Mesodermal cell (in vitro differentiated cells): ENCODE data around the gene RGMA.
"Not testable (repeated sequence)": the region's sequence is repeated elsewhere in the genome, so short reads cannot be mapped to it uniquely, and the experiment has no call there.

ENCODE experiments used
- H3K27ac ChIP-seq: 2 replicates; pipeline ENCODE4 v1.7.0; 2013; ENCODE audit warnings: mild to moderate bottlenecking, low read depth, low read length, moderate library complexity; ENCODE audit not compliant: severe bottlenecking
- H3K36me3 ChIP-seq: 2 replicates; pipeline ENCODE4 v1.7.1; 2013; ENCODE audit warnings: mild to moderate bottlenecking, low read length, moderate library complexity; ENCODE audit not compliant: control insufficient read depth, insufficient read depth
- H3K4me1 ChIP-seq: one replicate; pipeline ENCODE4 v1.7.1; 2013; ENCODE audit warnings: mild to moderate bottlenecking, low read length; ENCODE audit not compliant: insufficient read depth, control insufficient read depth, poor library complexity, severe bottlenecking
- H3K4me3 ChIP-seq: 2 replicates; pipeline ENCODE4 v1.7.0; 2013; ENCODE audit warnings: low read length, control low read depth, mild to moderate bottlenecking; ENCODE audit not compliant: insufficient read depth, poor library complexity, severe bottlenecking; ENCODE audit errors: extremely low read depth
- H3K9me3 ChIP-seq: 2 replicates; pipeline ENCODE4 v1.7.1; 2013; ENCODE audit warnings: mild to moderate bottlenecking, low read length, moderate library complexity; ENCODE audit not compliant: control insufficient read depth
- WGBS, 2 experiments: methylation state at CpG; one replicate each; pipeline ENCODE4 v1.1.5; 2013; ENCODE audit warnings: missing lambda C conversion rate in 2 of 2; ENCODE audit not compliant: insufficient coverage in 2 of 2; 5-methylcytosine and 5-hydroxymethylcytosine counted together

RGMA gene

GRCh38 chr15:93032515-93033206 is 56.4 kb downstream of the RGMA start:
- not testable (repeated sequence) for H3K4me3 ChIP-seq, H3K27ac ChIP-seq, H3K4me1 ChIP-seq, H3K9me3 ChIP-seq, H3K36me3 ChIP-seq
- 96% methylated on average over 18 to 21 of the region's 21 CpGs for WGBS, 2 experiments

GRCh38 chr15:93031557-93032384 is 57.2 kb downstream of the RGMA start:
- peaks cover 11% of the 10 kb centered on the region for H3K36me3 ChIP-seq
- not testable (repeated sequence) for H3K9me3 ChIP-seq, H3K4me3 ChIP-seq, H3K27ac ChIP-seq, H3K4me1 ChIP-seq
- whole genome bisulfite sequencing, 2 experiments: 93 to 95% methylated on average over 14 to 25 of the region's 44 CpGs

GRCh38 chr15:93031103-93031464 is 57.9 kb downstream of the RGMA start:
- Histone ChIP-seq H3K4me1 (peaks cover 6% of the 10 kb centered on the region), H3K9me3 (no peaks in the 10 kb centered on the region), H3K27ac (no peak overlapping the region), H3K4me3 (no peak overlapping the region), H3K36me3 (peaks cover 18% of the 10 kb centered on the region)
- 79 to 90% methylated on average over 9 of the region's 9 CpGs for WGBS, 2 experiments

GRCh38 chr15:93030430-93031102 is 58.4 kb downstream of the RGMA start:
- Histone ChIP-seq H3K9me3 (no peaks in the 10 kb centered on the region), H3K4me1 (peaks cover 10% of the 10 kb centered on the region), H3K4me3 (no peak overlapping the region), H3K27ac (no peak overlapping the region), H3K36me3 (peaks cover 23% of the 10 kb centered on the region)
- 53 to 62% methylated on average over 11 to 15 of the region's 20 CpGs for WGBS, 2 experiments

- no peak overlapping the region for H3K4me3 ChIP-seq
- WGBS, 2 experiments: 86 to 89% methylated on average over 6 to 12 of the region's 12 CpGs
Measured at GRCh38 chr15:93029836-93030429, 59.1 kb downstream of the RGMA start.

GRCh38 chr15:93029214-93029835 is 59.7 kb downstream of the RGMA start:
- Histone ChIP-seq H3K36me3 (peaks cover 36% of the 10 kb centered on the region), H3K9me3 (no peaks in the 10 kb centered on the region), H3K27ac (no peak overlapping the region), H3K4me1 (peaks cover 10% of the 10 kb centered on the region), H3K4me3 (no peak overlapping the region)
- WGBS, 2 experiments: 88 to 92% methylated on average over 15 to 17 of the region's 17 CpGs

More at GRCh38 chr15:93029836-93030429, 59.1 kb downstream of the RGMA start:
- Histone ChIP-seq H3K36me3 (peaks cover 30% of the 10 kb centered on the region), H3K4me1 (peaks cover 10% of the 10 kb centered on the region), H3K27ac (peak overlapping the region; percentile 10), H3K9me3 (no peaks in the 10 kb centered on the region)

GRCh38 chr15:93028632-93029213 is 60.3 kb downstream of the RGMA start:
- peaks cover 10% of the 10 kb centered on the region for H3K4me1 ChIP-seq
- H3K36me3 ChIP-seq: peaks cover 42% of the 10 kb centered on the region
- peak overlapping the region; percentile 30 for H3K27ac ChIP-seq
- 92 to 95% methylated on average over 14 to 21 of the region's 21 CpGs for whole genome bisulfite sequencing, 2 experiments
- no peak overlapping the region for H3K4me3 ChIP-seq
- no peaks in the 10 kb centered on the region for H3K9me3 ChIP-seq

GRCh38 chr15:93028111-93028631 is 60.8 kb downstream of the RGMA start:
- Histone ChIP-seq H3K9me3 (no peaks in the 10 kb centered on the region), H3K36me3 (peaks cover 47% of the 10 kb centered on the region), H3K4me1 (peaks cover 10% of the 10 kb centered on the region), H3K27ac (peak overlapping the region; percentile 30), H3K4me3 (no peak overlapping the region)
- WGBS, 2 experiments: 93% methylated on average over 11 to 12 of the region's 13 CpGs

- Histone ChIP-seq H3K36me3 (peaks cover 55% of the 10 kb centered on the region), H3K9me3 (no peaks in the 10 kb centered on the region), H3K4me3 (no peak overlapping the region), H3K27ac (peak overlapping the region; percentile 53), H3K4me1 (peaks cover 10% of the 10 kb centered on the region)
- WGBS, 2 experiments: 93 to 97% methylated on average over 4 to 8 of the region's 10 CpGs
Measured at GRCh38 chr15:93027413-93027812, 61.6 kb downstream of the RGMA start.
